HCT116 (cell line): ENCODE data around the gene SNX25. TPM values are rescaled to one million over a fixed set of nuclear protein-coding genes. Genes with fewer than 3 reads are reported as not detected.

Experiments used
- CBX3 ChIP-seq: IDR thresholded peaks from 2 replicates; pipeline ENCODE4 v1.6.1; 2012; ENCODE audit warnings: low read depth
- CTCF ChIP-seq, 3 experiments: fragments of 200-600 bp in 1 of 3; sonication (generic) in 1 of 3; IDR thresholded peaks in 2 of 3; conservative IDR thresholded peaks in 1 of 3; 2 replicates each; pipeline ENCODE4 v1.5.1; 2012 to 2017; ENCODE audit warnings: low read depth in 2 of 3, low read length in 2 of 3, antibody characterized with exemption in 1 of 3, borderline replicate concordance in 1 of 3, control low read depth in 1 of 3, mild to moderate bottlenecking in 1 of 3, mixed read lengths in 1 of 3, mixed run types in 1 of 3, moderate library complexity in 1 of 3; ENCODE audit not compliant: insufficient read depth in 1 of 3
- POLR2A ChIP-seq: IDR thresholded peaks from 2 replicates; pipeline ENCODE4 v1.7.0; 2011; ENCODE audit warnings: borderline replicate concordance; ENCODE audit not compliant: insufficient read depth, insufficient read length; ENCODE audit errors: extremely low read depth
- REST ChIP-seq: IDR thresholded peaks from 2 replicates; pipeline ENCODE4 v1.6.1; 2012; ENCODE audit warnings: low read depth
- SIN3A ChIP-seq: IDR thresholded peaks from 2 replicates; pipeline ENCODE4 v1.6.1; 2012; ENCODE audit warnings: low read depth
- SP1 ChIP-seq: IDR thresholded peaks from 2 replicates; pipeline ENCODE4 v1.6.1; 2012; ENCODE audit warnings: low read depth
- YY1 ChIP-seq: IDR thresholded peaks from 2 replicates; pipeline ENCODE4 v1.6.1; 2011; ENCODE audit warnings: low read length, low read depth, moderate library complexity, mild to moderate bottlenecking; ENCODE audit not compliant: insufficient replicate concordance; ENCODE audit errors: extremely low read depth
- ZNF274 ChIP-seq: fragments of 200-500 bp; sonication (Bioruptor generic); IDR thresholded peaks from 2 replicates; pipeline ENCODE4 v1.6.1; 2014; ENCODE audit warnings: mild to moderate bottlenecking, low read depth, low read length, inconsistent platforms
- total RNA-seq: library from RNA; stranded (reverse); gene quantifications from one replicate; pipeline ENCODE4 v1.2.1, GENCODE V29; 2021; ENCODE audit not compliant: unreplicated experiment

SNX25 gene
- total RNA-seq, 1 experiment from 2014 or later = 20.9 TPM

- TF ChIP-seq CTCF (IDR thresholded peaks at IDR 0.05 in 2 of 3, conservative IDR thresholded peaks at IDR 0.05 in 1 of 3; ENCODE audit: borderline replicate concordance in 1 of 3, insufficient read depth in 1 of 3, low read depth in 2 of 3, low read length in 2 of 3) (no peak), POLR2A (no peak), SP1 (no peak), SIN3A (peak; percentile 99), REST (no peak), YY1 (no peak), ZNF274 (no peak), CBX3 (0 out of 2 replicates have a peak, but pooled peaks have one; percentile 7)
Observed at GRCh38 chr4:185396724-185397385, 187.5 kb downstream of the SNX25 start, which contains the start of gene ANKRD37 (continued).
